CD14-positive monocyte (primary cell): Measurements from ENCODE around the gene DPH7. TPM values are rescaled to one million over a fixed set of nuclear protein-coding genes. Genes with fewer than 3 reads are reported as not detected.

ENCODE experiments used
- DNase-seq, 3 donors: peaks; one replicate each; pipeline ENCODE4 v3.0.0-alpha.2; 2011 to 2022
- H2AFZ ChIP-seq: 2 replicates; pipeline ENCODE4 v1.6.0; 2012; ENCODE audit warnings: mild to moderate bottlenecking, low read depth, low read length, inconsistent platforms; ENCODE audit not compliant: insufficient read depth, poor library complexity, severe bottlenecking
- H3K27ac ChIP-seq, 2 donors: 1 replicate in 1 of 2; 2 replicates in 1 of 2; pipeline ENCODE4 v1.5.1; 2012 to 2013; ENCODE audit warnings: low read length in 2 of 2, control low read depth in 1 of 2, inconsistent platforms in 1 of 2, low read depth in 1 of 2, mild to moderate bottlenecking in 1 of 2
- H3K27me3 ChIP-seq, 2 donors: one replicate each; pipeline versions ENCODE4 v1.6.0 to v1.6.1; 2011 to 2013; ENCODE audit warnings: low read length in 2 of 2; ENCODE audit not compliant: control insufficient read depth in 2 of 2, insufficient read depth in 2 of 2
- H3K36me3 ChIP-seq, 2 donors: replicated peaks in 1 of 2; 1 replicate in 1 of 2; 2 replicates in 1 of 2; pipeline versions ENCODE4 v1.5.1 to v1.6.1; 2012 to 2013; ENCODE audit warnings: low read length in 2 of 2, control low read depth in 1 of 2, inconsistent platforms in 1 of 2, mild to moderate bottlenecking in 1 of 2; ENCODE audit not compliant: insufficient read depth in 2 of 2, control insufficient read depth in 1 of 2
- H3K4me1 ChIP-seq, 2 donors: 1 replicate in 1 of 2; 2 replicates in 1 of 2; pipeline versions ENCODE4 v1.5.1 to v1.6.1; 2012 to 2013; ENCODE audit warnings: low read length in 2 of 2, control low read depth in 1 of 2, inconsistent platforms in 1 of 2, mild to moderate bottlenecking in 1 of 2, moderate library complexity in 1 of 2; ENCODE audit not compliant: insufficient read depth in 2 of 2, control insufficient read depth in 1 of 2
- H3K4me2 ChIP-seq: replicated peaks from 2 replicates; pipeline ENCODE3; 2012; ENCODE audit warnings: low read length, moderate library complexity, mild to moderate bottlenecking; ENCODE audit not compliant: poor library complexity, severe bottlenecking; ENCODE audit errors: extremely low read depth
- H3K4me3 ChIP-seq, 3 experiments: fragments of 200-600 bp in 1 of 3; sonication (generic) in 1 of 3; replicated peaks in 1 of 3; 1 replicate in 2 of 3; 2 replicates in 1 of 3; pipeline ENCODE4 v1.5.1; 2011 to 2013; ENCODE audit warnings: low read length in 3 of 3, mild to moderate bottlenecking in 3 of 3, control low read depth in 2 of 3, low read depth in 2 of 3, inconsistent platforms in 1 of 3, moderate library complexity in 1 of 3
- H3K79me2 ChIP-seq: 2 replicates; pipeline ENCODE4 v1.6.0; 2012; ENCODE audit warnings: mild to moderate bottlenecking, control low read depth, inconsistent platforms, low read length, moderate library complexity; ENCODE audit not compliant: insufficient read depth
- H3K9ac ChIP-seq: 2 replicates; pipeline ENCODE4 v1.6.0; 2017; ENCODE audit warnings: low read length, mild to moderate bottlenecking; ENCODE audit not compliant: insufficient read depth, poor library complexity, severe bottlenecking
- H3K9me3 ChIP-seq, 2 donors: replicated peaks in 1 of 2; 1 replicate in 1 of 2; 2 replicates in 1 of 2; pipeline versions ENCODE4 v1.5.1 to v1.6.1; 2012 to 2013; ENCODE audit warnings: low read length in 2 of 2, control low read depth in 1 of 2; ENCODE audit not compliant: control insufficient read depth in 1 of 2, insufficient read depth in 1 of 2
- H4K20me1 ChIP-seq: 2 replicates; pipeline ENCODE4 v1.6.0; 2012; ENCODE audit warnings: mild to moderate bottlenecking, low read length, control low read depth, moderate library complexity; ENCODE audit not compliant: insufficient read depth
- H3K27ac Mint-ChIP-seq, 7 donors: one replicate each; pipeline ENCODE4 v1.8.0; 2020; ENCODE audit warnings: mild to moderate bottlenecking in 7 of 7, mixed read lengths in 7 of 7, moderate library complexity in 6 of 7, inconsistent platforms in 2 of 7
- H3K27me3 Mint-ChIP-seq, 3 donors: one replicate each; pipeline ENCODE4 v1.8.0; 2021 to 2022; ENCODE audit warnings: low read depth in 3 of 3, mild to moderate bottlenecking in 3 of 3, mixed read lengths in 3 of 3, moderate library complexity in 3 of 3, inconsistent platforms in 1 of 3
- H3K36me3 Mint-ChIP-seq, 2 donors: one replicate each; pipeline ENCODE4 v1.8.0; 2020; ENCODE audit warnings: mixed read lengths in 2 of 2, inconsistent platforms in 1 of 2, mild to moderate bottlenecking in 1 of 2
- H3K4me1 Mint-ChIP-seq: one replicate; pipeline ENCODE4 v1.8.0; 2020; ENCODE audit warnings: mild to moderate bottlenecking, mixed read lengths
- H3K4me3 Mint-ChIP-seq, 2 donors: one replicate each; pipeline ENCODE4 v1.8.0; 2020; ENCODE audit warnings: mild to moderate bottlenecking in 2 of 2, mixed read lengths in 2 of 2, moderate library complexity in 1 of 2
- H3K9me3 Mint-ChIP-seq, 7 donors: one replicate each; pipeline ENCODE4 v1.8.0; 2020 to 2022; ENCODE audit warnings: mixed read lengths in 7 of 7, mild to moderate bottlenecking in 6 of 7, moderate library complexity in 6 of 7, inconsistent platforms in 2 of 7
- CTCF ChIP-seq: fragments of 200-600 bp; IDR thresholded peaks from one replicate; pipeline ENCODE4 v1.8.0; 2022; ENCODE audit warnings: antibody characterized with exemption, mild to moderate bottlenecking
- WGBS: methylation state at CpG from one replicate; pipeline ENCODE4 v1.1.5; 2013; ENCODE audit warnings: missing lambda C conversion rate; ENCODE audit not compliant: insufficient coverage; 5-methylcytosine and 5-hydroxymethylcytosine counted together
- intact Hi-C, 2 donors: fragments of 100-400 bp; cut with micrococcal nuclease; formaldehyde crosslinking; loops; one replicate each; pipeline versions ENCODE4 v1.15.0 to v1.15.1; 2023
- polyA plus RNA-seq, 3 donors: library from polyadenylated mRNA; depleted of rRNA in 1 of 3; unstranded in 2 of 3; stranded (reverse) in 1 of 3; fragments of 300-500 nt in 2 of 3; fragments of >200 nt in 1 of 3; fragmentation: Illumina TruSeq in 2 of 3; gene quantifications; 1 replicate in 2 of 3; 2 replicates in 1 of 3; pipeline ENCODE4 v1.2.3, GENCODE V29; 2012 to 2021

DPH7 gene
- polyA plus RNA-seq, 3 donors, result 13.1 to 45.6 (median 14.2) TPM

GRCh38 chr9:137575364-137575715 is 3.4 kb downstream of the DPH7 start:
- Histone ChIP-seq H3K27me3 (no peaks in the 10 kb centered on the region), H3K79me2 (peaks cover 32% of the 10 kb centered on the region), H3K36me3 (peaks cover 34 to 44% of the 10 kb centered on the region in 2 donors), H3K9me3 (no peaks in the 10 kb centered on the region), H3K4me2 (no peak overlapping the region), H4K20me1 (peaks cover 28% of the 10 kb centered on the region), H3K27ac (no peak overlapping the region), H3K9ac (no peak overlapping the region), H3K4me1 (peaks cover 17 to 31% of the 10 kb centered on the region in 2 donors), H3K4me3 (no peak overlapping the region), H2AFZ (no peak overlapping the region)
- H3K4me3 Mint-ChIP-seq, result no peak overlapping the region
- no peak for DNase-seq
- H3K4me1 Mint-ChIP-seq, result peaks cover 30% of the 10 kb centered on the region
- H3K27ac Mint-ChIP-seq, result peak overlapping the region in 1 of 7 donors; percentile 72
- no peak for TF ChIP-seq CTCF
- intact Hi-C loops, result loop anchor here (5.0 to 10.0 kb wide), 2 partner anchors 42 to 119 kb away; partner anchors contain the start of gene EHMT1 (in 2 of the 2)
- peaks cover 0 to under 1% (median 0%) of the 10 kb centered on the region in 7 donors for H3K9me3 Mint-ChIP-seq
- H3K27me3 Mint-ChIP-seq, result peaks cover 0 to 2% (median 0%) of the 10 kb centered on the region in 3 donors
- peaks cover 47 to 50% of the 10 kb centered on the region in 2 donors for H3K36me3 Mint-ChIP-seq
- WGBS, result 90% methylated on average over 9 of the region's 9 CpGs

- Histone ChIP-seq H2AFZ (no peak overlapping the region), H3K27ac (no peak overlapping the region), H3K79me2 (peaks cover 32% of the 10 kb centered on the region), H3K4me1 (peaks cover 14 to 28% of the 10 kb centered on the region in 2 donors), H3K4me2 (no peak overlapping the region), H3K9me3 (no peaks in the 10 kb centered on the region), H4K20me1 (peaks cover 37% of the 10 kb centered on the region), H3K36me3 (peaks cover 34 to 44% of the 10 kb centered on the region in 2 donors), H3K4me3 (no peak overlapping the region), H3K9ac (no peak overlapping the region), H3K27me3 (no peaks in the 10 kb centered on the region)
- Mint-ChIP-seq H3K27me3 (peaks cover 0 to 2% (median 0%) of the 10 kb centered on the region in 3 donors), H3K36me3 (peaks cover 50 to 53% of the 10 kb centered on the region in 2 donors), H3K9me3 (peaks cover 0 to 2% (median 0%) of the 10 kb centered on the region in 7 donors), H3K4me3 (no peak overlapping the region), H3K27ac (no peak overlapping the region), H3K4me1 (peaks cover 27% of the 10 kb centered on the region)
- no peak for DNase-seq
- TF ChIP-seq CTCF, result no peak
- WGBS, result 96% methylated on average over 8 of the region's 10 CpGs
- intact Hi-C loops, result loop anchor here in 1 of 2 donors (10.0 kb wide), 1 partner anchor 121 kb away; no protein-coding TSS in a partner anchor
Observed at GRCh38 chr9:137574192-137574591, 4.5 kb downstream of the DPH7 start.
